Measurements from ENCODE around the gene FAM180B.

The FAM180B gene

DNA sequence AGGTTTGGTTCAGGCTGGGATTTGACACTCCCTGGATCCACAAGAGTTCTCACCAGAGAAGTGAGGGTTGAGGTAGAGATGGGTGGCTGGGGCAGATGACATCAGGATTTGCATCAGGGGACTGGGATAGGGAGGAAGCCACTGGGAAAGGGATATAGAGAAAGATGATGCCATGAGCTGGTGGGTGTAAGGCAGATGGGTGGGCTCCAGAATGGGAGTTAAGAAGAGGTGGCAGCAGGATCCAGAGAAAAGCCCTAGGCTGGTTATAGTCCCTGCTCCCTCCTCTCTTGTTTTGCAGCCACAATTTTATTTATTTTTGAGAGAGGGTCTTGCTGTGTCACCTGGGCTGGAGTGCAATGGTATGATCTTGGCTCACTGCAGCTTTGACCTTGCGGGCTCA, 9.5 kb downstream of the FAM180B start:
- TF ChIP-seq TAF1 (IDR thresholded peaks at IDR 0.05; ENCODE audit: borderline replicate concordance, insufficient read depth, low read length) = no peak
- TF ChIP-seq, protein P1, sequence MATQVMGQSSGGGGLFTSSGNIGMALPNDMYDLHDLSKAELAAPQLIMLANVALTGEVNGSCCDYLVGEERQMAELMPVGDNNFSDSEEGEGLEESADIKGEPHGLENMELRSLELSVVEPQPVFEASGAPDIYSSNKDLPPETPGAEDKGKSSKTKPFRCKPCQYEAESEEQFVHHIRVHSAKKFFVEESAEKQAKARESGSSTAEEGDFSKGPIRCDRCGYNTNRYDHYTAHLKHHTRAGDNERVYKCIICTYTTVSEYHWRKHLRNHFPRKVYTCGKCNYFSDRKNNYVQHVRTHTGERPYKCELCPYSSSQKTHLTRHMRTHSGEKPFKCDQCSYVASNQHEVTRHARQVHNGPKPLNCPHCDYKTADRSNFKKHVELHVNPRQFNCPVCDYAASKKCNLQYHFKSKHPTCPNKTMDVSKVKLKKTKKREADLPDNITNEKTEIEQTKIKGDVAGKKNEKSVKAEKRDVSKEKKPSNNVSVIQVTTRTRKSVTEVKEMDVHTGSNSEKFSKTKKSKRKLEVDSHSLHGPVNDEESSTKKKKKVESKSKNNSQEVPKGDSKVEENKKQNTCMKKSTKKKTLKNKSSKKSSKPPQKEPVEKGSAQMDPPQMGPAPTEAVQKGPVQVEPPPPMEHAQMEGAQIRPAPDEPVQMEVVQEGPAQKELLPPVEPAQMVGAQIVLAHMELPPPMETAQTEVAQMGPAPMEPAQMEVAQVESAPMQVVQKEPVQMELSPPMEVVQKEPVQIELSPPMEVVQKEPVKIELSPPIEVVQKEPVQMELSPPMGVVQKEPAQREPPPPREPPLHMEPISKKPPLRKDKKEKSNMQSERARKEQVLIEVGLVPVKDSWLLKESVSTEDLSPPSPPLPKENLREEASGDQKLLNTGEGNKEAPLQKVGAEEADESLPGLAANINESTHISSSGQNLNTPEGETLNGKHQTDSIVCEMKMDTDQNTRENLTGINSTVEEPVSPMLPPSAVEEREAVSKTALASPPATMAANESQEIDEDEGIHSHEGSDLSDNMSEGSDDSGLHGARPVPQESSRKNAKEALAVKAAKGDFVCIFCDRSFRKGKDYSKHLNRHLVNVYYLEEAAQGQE (IDR thresholded peaks at IDR 0.05; ENCODE audit: insufficient read depth in 1 of 2, low read depth in 2 of 2, low read length in 2 of 2) = no peak
- no peak for TF ChIP-seq SIN3A (IDR thresholded peaks at IDR 0.05; ENCODE audit: borderline replicate concordance, insufficient read depth, low read length)
- no peak for TF ChIP-seq FOXP2 (optimal IDR thresholded peaks at IDR 0.05; ENCODE audit: borderline replicate concordance, extremely low read depth, extremely low read length, insufficient read depth)
- TF ChIP-seq POLR2AphosphoS5 (IDR thresholded peaks at IDR 0.05; ENCODE audit: low read depth, low read length) = no peak

DNA sequence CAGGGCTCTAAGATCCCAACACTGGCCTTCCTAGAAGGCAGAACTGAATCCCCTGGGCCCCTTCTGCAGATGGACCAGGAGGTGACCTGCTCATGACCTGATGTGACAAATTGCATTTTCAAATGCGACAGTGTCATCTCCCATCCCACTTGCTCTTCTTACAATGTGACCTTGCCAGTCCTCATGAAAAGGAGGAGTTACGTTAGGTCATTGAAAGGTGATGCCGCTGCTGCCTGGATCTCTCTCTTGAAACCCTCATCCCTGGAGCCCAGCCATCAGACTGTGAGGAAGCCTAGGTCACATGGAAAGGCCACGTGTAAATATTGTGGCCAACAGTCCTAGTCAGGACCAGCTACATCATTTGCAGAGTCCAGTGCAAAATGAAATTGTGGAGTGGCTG, 13.4 kb downstream of the FAM180B start:
- TF ChIP-seq FOXP2 (optimal IDR thresholded peaks at IDR 0.05; ENCODE audit: borderline replicate concordance, extremely low read depth, extremely low read length, insufficient read depth) (no peak), SIN3A (IDR thresholded peaks at IDR 0.05; ENCODE audit: borderline replicate concordance, insufficient read depth, low read length) (no peak)
- TF ChIP-seq, protein P1 (IDR thresholded peaks at IDR 0.05; ENCODE audit: insufficient read depth in 1 of 2, low read depth in 2 of 2, low read length in 2 of 2) = no peak

DNA sequence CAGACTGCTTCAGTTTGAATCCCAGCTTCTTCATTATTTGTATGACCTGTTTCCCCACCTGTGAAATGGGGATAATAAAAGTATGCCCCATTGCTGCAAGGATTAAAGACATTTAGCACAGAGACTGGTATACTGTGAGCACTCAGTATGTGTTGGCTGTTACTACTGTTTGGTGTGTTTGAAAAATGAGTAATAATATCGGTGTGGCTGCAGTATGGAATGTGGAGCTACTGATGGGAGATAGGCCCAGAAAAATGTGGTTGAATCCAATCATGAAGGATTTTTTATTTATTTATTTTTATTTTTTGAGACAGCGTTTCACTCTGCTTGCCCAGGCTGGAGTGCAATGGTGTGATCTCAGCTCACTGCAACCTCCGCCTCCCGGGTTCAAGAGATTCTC, 16.8 kb downstream of the FAM180B start:
- TF ChIP-seq, protein P1 (IDR thresholded peaks at IDR 0.05; ENCODE audit: insufficient read depth in 1 of 2, low read depth in 2 of 2, low read length in 2 of 2) = no peak
- TF ChIP-seq POLR2AphosphoS5 (IDR thresholded peaks at IDR 0.05; ENCODE audit: low read depth, low read length) (no peak), FOXP2 (optimal IDR thresholded peaks at IDR 0.05; ENCODE audit: borderline replicate concordance, extremely low read depth, extremely low read length, insufficient read depth) (no peak), SIN3A (IDR thresholded peaks at IDR 0.05; ENCODE audit: borderline replicate concordance, insufficient read depth, low read length) (no peak), TAF1 (IDR thresholded peaks at IDR 0.05; ENCODE audit: borderline replicate concordance, insufficient read depth, low read length) (no peak)

DNA sequence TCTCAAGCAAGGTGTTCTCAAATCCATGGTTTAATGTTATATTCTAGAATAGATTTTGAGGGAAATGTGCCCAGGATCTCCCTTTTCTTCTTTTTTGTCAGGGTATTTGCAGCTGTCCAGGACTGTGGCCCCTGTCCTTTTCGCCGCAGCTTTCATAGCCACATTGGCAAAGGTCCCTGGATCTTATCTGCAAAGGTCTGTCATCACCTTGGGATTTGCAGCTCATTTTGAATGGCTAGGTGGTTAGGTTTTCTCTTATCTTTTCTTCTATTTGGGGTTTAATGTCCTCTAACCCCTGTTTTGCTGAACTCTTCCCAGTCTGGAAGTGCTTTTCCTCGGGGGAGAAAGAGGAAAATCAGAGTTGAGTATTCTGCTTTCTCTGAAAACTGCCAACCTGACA, 19.4 kb downstream of the FAM180B start:
- TF ChIP-seq TAF1 (IDR thresholded peaks at IDR 0.05; ENCODE audit: borderline replicate concordance, insufficient read depth, low read length) = no peak
- TF ChIP-seq SIN3A (IDR thresholded peaks at IDR 0.05; ENCODE audit: borderline replicate concordance, insufficient read depth, low read length) = no peak
- no peak for TF ChIP-seq POLR2AphosphoS5 (IDR thresholded peaks at IDR 0.05; ENCODE audit: low read depth, low read length)
- no peak for TF ChIP-seq FOXP2 (optimal IDR thresholded peaks at IDR 0.05; ENCODE audit: borderline replicate concordance, extremely low read depth, extremely low read length, insufficient read depth)
- TF ChIP-seq, protein P1 (IDR thresholded peaks at IDR 0.05; ENCODE audit: insufficient read depth in 1 of 2, low read depth in 2 of 2, low read length in 2 of 2) = no peak

DNA sequence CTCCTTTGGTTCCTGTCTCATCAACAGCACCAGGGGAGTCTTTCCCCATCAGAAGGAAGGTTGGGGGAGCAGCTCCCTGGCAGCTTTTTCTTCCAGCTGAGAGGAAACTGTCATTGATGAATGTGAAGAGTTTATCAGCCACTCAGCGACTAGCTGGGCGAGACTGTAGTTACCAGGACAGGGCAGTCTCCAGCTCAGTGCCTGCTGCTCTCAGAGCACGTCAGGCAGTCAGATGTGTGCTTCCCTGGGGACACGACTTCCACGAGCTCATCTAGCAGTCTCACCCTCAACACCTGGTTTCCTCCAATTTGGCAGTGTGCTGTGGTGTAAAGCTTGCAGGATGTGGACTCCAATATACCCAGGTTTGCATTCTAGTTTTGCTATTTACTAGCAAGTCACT, 20.3 kb downstream of the FAM180B start:
- TF ChIP-seq FOXP2 (optimal IDR thresholded peaks at IDR 0.05; ENCODE audit: borderline replicate concordance, extremely low read depth, extremely low read length, insufficient read depth) (no peak), TAF1 (IDR thresholded peaks at IDR 0.05; ENCODE audit: borderline replicate concordance, insufficient read depth, low read length) (no peak), SIN3A (IDR thresholded peaks at IDR 0.05; ENCODE audit: borderline replicate concordance, insufficient read depth, low read length) (no peak), POLR2AphosphoS5 (IDR thresholded peaks at IDR 0.05; ENCODE audit: low read depth, low read length) (no peak)
- TF ChIP-seq, protein P1 (IDR thresholded peaks at IDR 0.05; ENCODE audit: insufficient read depth in 1 of 2, low read depth in 2 of 2, low read length in 2 of 2) = no peak

All from PFSK-1 (cell line).